Measurements from ENCODE around the gene SGK2. TPM values are rescaled to one million over a fixed set of nuclear protein-coding genes. Genes with fewer than 3 reads are reported as not detected.

Gene SGK2
- total RNA-seq, 1 experiment from 2014 or later: not detected

GRCh38 chr20:43532416-43533055 lies 26.3 kb upstream of the SGK2 start:
- Histone ChIP-seq H3K4me2 (ENCODE audit: insufficient read depth, insufficient read length, low read length) (no peak overlapping the region), H3K23ac (ENCODE audit: insufficient read length, low read depth, low read length) (no peak overlapping the region), H4K8ac (replicated peaks; ENCODE audit: insufficient read length, low read depth, low read length) (no peak overlapping the region), H2AFZ (ENCODE audit: low read length) (no peak overlapping the region), H2BK120ac (ENCODE audit: low read depth, low read length, poor library complexity, severe bottlenecking) (no peak overlapping the region), H3K18ac (ENCODE audit: insufficient read length, low read depth, low read length) (no peak overlapping the region), H2AK5ac (ENCODE audit: insufficient read length, low read length) (no peak overlapping the region), H3T11ph (ENCODE audit: low read length) (no peak overlapping the region), H2BK5ac (ENCODE audit: insufficient read length, low read length) (no peak overlapping the region), H3K9me3 (ENCODE audit: control insufficient read depth, low read depth, low read length) (no peaks in the 10 kb centered on the region), H2BK12ac (ENCODE audit: insufficient read length, low read depth, low read length) (no peak overlapping the region), H4K20me1 (ENCODE audit: control insufficient read depth, insufficient read depth, insufficient read length) (no peaks in the 10 kb centered on the region), H2BK15ac (ENCODE audit: low read depth, low read length) (no peak overlapping the region), H3K4me1 (ENCODE audit: insufficient read depth, low read length) (no peaks in the 10 kb centered on the region), H3K79me2 (ENCODE audit: insufficient read depth, low read length) (no peaks in the 10 kb centered on the region), H2BK20ac (ENCODE audit: low read depth, low read length, poor library complexity, severe bottlenecking) (no peak overlapping the region), H3K79me1 (ENCODE audit: insufficient read depth, low read depth, low read length, poor library complexity, severe bottlenecking) (no peaks in the 10 kb centered on the region), H3K4ac (ENCODE audit: low read depth, low read length) (no peak overlapping the region), H3K27ac (ENCODE audit: insufficient read length, low read depth, low read length) (no peak overlapping the region), H3K23me2 (ENCODE audit: insufficient read length, low read depth, low read length, poor library complexity, severe bottlenecking) (no peaks in the 10 kb centered on the region), H3K9ac (ENCODE audit: extremely low read depth, insufficient read length, low read length) (no peak overlapping the region), H4K91ac (ENCODE audit: insufficient read length, low read depth, low read length) (no peak overlapping the region), H3K14ac (ENCODE audit: insufficient read depth, low read length) (no peak overlapping the region), H3K56ac (ENCODE audit: insufficient read length, low read depth, low read length) (no peak overlapping the region), H4K5ac (ENCODE audit: insufficient read length, low read depth, low read length) (no peak overlapping the region), H3K27me3 (ENCODE audit: insufficient read depth, low read length) (no peaks in the 10 kb centered on the region)
- DNase-seq: no peak
- H3K27ac Mint-ChIP-seq: no peak overlapping the region
- H3K4me1 Mint-ChIP-seq: no peaks in the 10 kb centered on the region; a peak in 1 of 4 replicates
- H3K36me3 Mint-ChIP-seq (ENCODE audit: insufficient read depth in 1 of 3, low read depth in 3 of 3): peaks cover 6 to 13% (median 10%) of the 10 kb centered on the region in 3 experiments; a peak in 6 of 7 replicates
- no CpG with 5 or more reads among the region's 9 CpGs for WGBS (ENCODE audit: extremely low coverage, insufficient read length, low lambda C conversion rate)
- H3K27me3 Mint-ChIP-seq (ENCODE audit: low read depth): no peaks in the 10 kb centered on the region
- no peaks in the 10 kb centered on the region for H3K9me3 Mint-ChIP-seq
- no peak overlapping the region for H3K4me3 Mint-ChIP-seq
- TF ChIP-seq CTCF (conservative IDR thresholded peaks at IDR 0.05): no peak
